HCT116 (cell line): Measurements from ENCODE around the gene INPP5D. TPM values are rescaled to one million over a fixed set of nuclear protein-coding genes. Genes with fewer than 3 reads are reported as not detected.
A peak's percentile ranks its signal among the peaks of the same experiment; 100 is the strongest.

Source experiments
- ATAC-seq: fragments of 200-7000 bp; cut with Tn5 transposase; 2 replicates; pipeline ENCODE4 v1.9.1; 2020; ENCODE audit warnings: mild to moderate bottlenecking, moderate library complexity
- BruUV-seq: library from RNA; stranded (reverse); fragments of 400-500 nt; replicated peaks from 2 replicates; lab custom pipeline; 2021; lab: Mats Ljungman, UMichigan
- CTCF ChIA-PET: fragments of 300-600 bp; sonication (Branson Sonifier 250); formaldehyde crosslinking; loops from one replicate; lab custom pipeline; 2021; ENCODE audit warnings: antibody characterized with exemption; lab: Charles Lee
- POLR2A ChIA-PET: fragments of 300-600, 350-600 bp; sonication (Branson Sonifier 250); formaldehyde crosslinking; loops from one replicate; lab custom pipeline; 2021; ENCODE audit warnings: antibody characterized with exemption; lab: Charles Lee
- RAD21 ChIA-PET, 2 experiments: fragments of 300-600 bp; sonication (Branson Sonifier 250); formaldehyde crosslinking; loops; one replicate each; lab custom pipeline; 2023; ENCODE audit warnings: low total read pairs in 2 of 2; ENCODE audit not compliant: uncharacterized antibody in 2 of 2, unreplicated experiment in 2 of 2, low non-redundant PET in 1 of 2; lab: Charles Lee
- DNase-seq: peaks from one replicate; pipeline ENCODE4 v3.0.0-alpha.2; 2010; ENCODE audit warnings: low read depth, low spot score
- H2AFZ ChIP-seq: fragments of 200-600 bp; shearing (Covaris generic), sonication (generic); 2 replicates; pipeline ENCODE4 v1.6.1; 2017; ENCODE audit warnings: low read depth, mixed run types, mixed read lengths, antibody characterized with exemption, low read length; ENCODE audit not compliant: poor library complexity, severe bottlenecking
- H3K27ac ChIP-seq: 2 replicates; pipeline ENCODE4 v1.5.1; 2012; ENCODE audit warnings: low read depth, low read length
- H3K27me3 ChIP-seq: fragments of 200-600 bp; sonication (generic); 2 replicates; pipeline ENCODE4 v1.6.1; 2016; ENCODE audit warnings: mixed run types, low read length, mixed read lengths; ENCODE audit not compliant: insufficient read depth
- H3K36me3 ChIP-seq, 2 experiments: fragments of 200-500 bp in 1 of 2; fragments of 200-600 bp in 1 of 2; sonication (Bioruptor generic) in 1 of 2; sonication (generic) in 1 of 2; 2 replicates each; pipeline versions ENCODE4 v1.5.1 to v1.6.1; 2014 to 2016; ENCODE audit warnings: low read length in 2 of 2, inconsistent platforms in 1 of 2, mixed read lengths in 1 of 2, mixed run types in 1 of 2; ENCODE audit not compliant: insufficient read depth in 2 of 2, control insufficient read depth in 1 of 2
- H3K4me1 ChIP-seq, 2 experiments: fragments of 200-600 bp in 1 of 2; sonication (generic) in 1 of 2; 2 replicates each; pipeline versions ENCODE4 v1.5.1 to v1.6.1; 2012 to 2017; ENCODE audit warnings: low read length in 2 of 2, inconsistent platforms in 1 of 2, mild to moderate bottlenecking in 1 of 2, mixed read lengths in 1 of 2, mixed run types in 1 of 2, moderate library complexity in 1 of 2; ENCODE audit not compliant: insufficient read depth in 2 of 2, control insufficient read depth in 1 of 2
- H3K4me2 ChIP-seq: fragments of 200-600 bp; sonication (generic); 2 replicates; pipeline ENCODE4 v1.6.1; 2017; ENCODE audit warnings: mixed run types, low read length, mixed read lengths
- H3K4me3 ChIP-seq, 2 experiments: fragments of 200-600 bp in 1 of 2; sonication (generic) in 1 of 2; replicated peaks in 1 of 2; 2 replicates each; pipeline ENCODE4 v1.5.1; 2011 to 2016; ENCODE audit warnings: low read length in 2 of 2, control low read depth in 1 of 2, low read depth in 1 of 2, mild to moderate bottlenecking in 1 of 2, mixed read lengths in 1 of 2, mixed run types in 1 of 2
- H3K79me2 ChIP-seq: fragments of 200-600 bp; sonication (generic); 2 replicates; pipeline ENCODE4 v1.6.1; 2017; ENCODE audit warnings: mild to moderate bottlenecking, mixed run types, low read length, moderate library complexity, mixed read lengths; ENCODE audit not compliant: insufficient read depth
- H3K9ac ChIP-seq: fragments of 200-600 bp; sonication (generic); 2 replicates; pipeline ENCODE4 v1.6.1; 2016; ENCODE audit warnings: low read length, mixed read lengths
- H3K9me2 ChIP-seq: fragments of 200-600 bp; sonication (generic), shearing (Covaris generic); 2 replicates; pipeline ENCODE4 v1.6.1; 2017; ENCODE audit warnings: mixed run types, mild to moderate bottlenecking, moderate library complexity; ENCODE audit not compliant: insufficient read depth
- H3K9me3 ChIP-seq, 2 experiments: fragments of 200-500 bp in 1 of 2; fragments of 200-600 bp in 1 of 2; sonication (Bioruptor generic) in 1 of 2; sonication (generic) in 1 of 2; 2 replicates each; pipeline ENCODE4 v1.6.1; 2014 to 2017; ENCODE audit warnings: low read length in 2 of 2, mixed read lengths in 2 of 2, inconsistent platforms in 1 of 2, low read depth in 1 of 2, mild to moderate bottlenecking in 1 of 2, mixed run types in 1 of 2, moderate library complexity in 1 of 2; ENCODE audit not compliant: control insufficient read depth in 1 of 2, insufficient read depth in 1 of 2
- H4K20me1 ChIP-seq: fragments of 200-600 bp; sonication (generic), shearing (Covaris generic); 2 replicates; pipeline ENCODE4 v1.6.1; 2017; ENCODE audit warnings: mixed run types, mild to moderate bottlenecking, moderate library complexity; ENCODE audit not compliant: insufficient read depth
- CBX3 ChIP-seq: IDR thresholded peaks from 2 replicates; pipeline ENCODE4 v1.6.1; 2012; ENCODE audit warnings: low read depth
- EGR1 ChIP-seq: IDR thresholded peaks from 2 replicates; pipeline ENCODE4 v1.6.1; 2012; ENCODE audit warnings: low read depth
- EZH2 ChIP-seq: fragments of 200-600 bp; sonication (generic); IDR thresholded peaks from 2 replicates; pipeline ENCODE4 v1.6.1; 2017; ENCODE audit warnings: antibody characterized with exemption, mixed run types
- EZH2phosphoT487 ChIP-seq: fragments of 200-600 bp; IDR thresholded peaks from 2 replicates; pipeline ENCODE4 v1.6.1; 2018; ENCODE audit warnings: antibody characterized with exemption, borderline replicate concordance
- FOSL1 ChIP-seq: IDR thresholded peaks from 2 replicates; pipeline ENCODE4 v1.6.1; 2012; ENCODE audit warnings: low read depth
- JUND ChIP-seq: IDR thresholded peaks from 2 replicates; pipeline ENCODE4 v1.6.1; 2012
- POLR2AphosphoS5 ChIP-seq: IDR thresholded peaks from 2 replicates; pipeline ENCODE4 v1.6.1; 2011; ENCODE audit warnings: mild to moderate bottlenecking, low read depth, low read length, moderate library complexity
- SIN3A ChIP-seq: IDR thresholded peaks from 2 replicates; pipeline ENCODE4 v1.6.1; 2012; ENCODE audit warnings: low read depth
- SP1 ChIP-seq: IDR thresholded peaks from 2 replicates; pipeline ENCODE4 v1.6.1; 2012; ENCODE audit warnings: low read depth
- SRF ChIP-seq: IDR thresholded peaks from 2 replicates; pipeline ENCODE4 v1.6.1; 2012; ENCODE audit warnings: low read depth
- YY1 ChIP-seq: IDR thresholded peaks from 2 replicates; pipeline ENCODE4 v1.6.1; 2011; ENCODE audit warnings: low read length, low read depth, moderate library complexity, mild to moderate bottlenecking; ENCODE audit not compliant: insufficient replicate concordance; ENCODE audit errors: extremely low read depth
- ZNF274 ChIP-seq: fragments of 200-500 bp; sonication (Bioruptor generic); IDR thresholded peaks from 2 replicates; pipeline ENCODE4 v1.6.1; 2014; ENCODE audit warnings: mild to moderate bottlenecking, low read depth, low read length, inconsistent platforms
- intact Hi-C: fragments of 100-400 bp; cut with micrococcal nuclease; formaldehyde crosslinking; loops from 2 replicates; pipeline ENCODE4 v1.10.0; 2022
- total RNA-seq: library from RNA; stranded (reverse); gene quantifications from one replicate; pipeline ENCODE4 v1.2.1, GENCODE V29; 2021; ENCODE audit not compliant: unreplicated experiment
- TF ChIP-seq, protein P1 (sequence below), 3 experiments: fragments of 200-600 bp in 1 of 3; sonication (generic) in 1 of 3; IDR thresholded peaks in 2 of 3; conservative IDR thresholded peaks in 1 of 3; 2 replicates each; pipeline ENCODE4 v1.5.1; 2012 to 2017; ENCODE audit warnings: low read depth in 2 of 3, low read length in 2 of 3, antibody characterized with exemption in 1 of 3, borderline replicate concordance in 1 of 3, control low read depth in 1 of 3, mild to moderate bottlenecking in 1 of 3, mixed read lengths in 1 of 3, mixed run types in 1 of 3, moderate library complexity in 1 of 3; ENCODE audit not compliant: insufficient read depth in 1 of 3
- TF ChIP-seq, protein P2 (sequence below): IDR thresholded peaks from 2 replicates; pipeline ENCODE4 v1.6.1; 2012
- TF ChIP-seq, protein P3 (sequence below): IDR thresholded peaks from 2 replicates; pipeline ENCODE4 v1.6.1; 2012

INPP5D gene
- total RNA-seq, 1 experiment from 2014 or later, result 1.8 TPM

DNA sequence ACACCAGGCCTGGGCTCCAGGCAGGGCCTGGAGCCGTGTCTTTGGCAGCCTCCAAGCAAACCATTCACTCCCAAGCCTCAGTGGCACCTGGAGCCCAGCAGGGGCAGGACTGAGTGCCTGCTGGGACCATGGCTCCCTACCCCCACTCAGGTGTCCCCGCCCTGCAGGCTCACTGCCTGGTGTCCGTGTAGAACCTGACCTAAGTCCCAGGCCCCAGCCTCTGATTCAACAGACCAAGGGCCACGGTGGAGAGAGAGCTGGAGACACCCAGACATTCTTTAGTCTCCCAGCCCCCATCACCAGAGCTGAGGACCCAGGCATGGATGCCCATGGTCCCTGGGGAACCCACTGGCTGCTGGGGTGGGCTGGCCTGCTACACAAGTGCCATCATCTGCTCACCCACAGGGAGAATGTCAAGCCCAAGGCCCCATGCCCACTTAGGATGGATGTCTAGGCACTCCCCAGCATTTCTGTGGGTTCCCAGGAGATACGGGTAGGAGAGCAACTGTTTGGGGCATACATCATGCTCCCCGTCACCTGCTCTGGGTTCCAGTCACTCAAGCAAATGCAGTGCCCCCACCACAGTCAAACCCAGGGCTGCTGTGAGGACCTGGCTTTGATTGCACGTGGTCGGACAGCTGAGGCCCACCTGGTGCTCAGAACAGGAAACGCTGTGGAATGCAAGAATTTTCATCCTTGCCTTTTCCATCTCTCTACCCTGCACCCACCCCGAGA, 148.4 kb downstream of the INPP5D start:
- no peak for DNase-seq
- POLR2A ChIA-PET, result no interaction called here
- H2AFZ ChIP-seq, result no peak overlapping the region
- peak overlapping the region; percentile 53 for H3K4me2 ChIP-seq
- H3K9ac ChIP-seq, result no peak overlapping the region
- H3K36me3 ChIP-seq, result no peaks in the 10 kb centered on the region
- CTCF ChIA-PET, result interaction anchor here (1.1 kb wide), 1 partner anchor 10 kb away, joined by 3 read pairs; no protein-coding TSS in a partner anchor
- no peaks in the 10 kb centered on the region for H3K79me2 ChIP-seq
- RAD21 ChIA-PET, result no interaction called here
- H3K4me1 ChIP-seq, result peaks cover 34 to 53% of the 10 kb centered on the region in 2 experiments
- TF ChIP-seq ZNF274, result no peak
- TF ChIP-seq, protein P1, sequence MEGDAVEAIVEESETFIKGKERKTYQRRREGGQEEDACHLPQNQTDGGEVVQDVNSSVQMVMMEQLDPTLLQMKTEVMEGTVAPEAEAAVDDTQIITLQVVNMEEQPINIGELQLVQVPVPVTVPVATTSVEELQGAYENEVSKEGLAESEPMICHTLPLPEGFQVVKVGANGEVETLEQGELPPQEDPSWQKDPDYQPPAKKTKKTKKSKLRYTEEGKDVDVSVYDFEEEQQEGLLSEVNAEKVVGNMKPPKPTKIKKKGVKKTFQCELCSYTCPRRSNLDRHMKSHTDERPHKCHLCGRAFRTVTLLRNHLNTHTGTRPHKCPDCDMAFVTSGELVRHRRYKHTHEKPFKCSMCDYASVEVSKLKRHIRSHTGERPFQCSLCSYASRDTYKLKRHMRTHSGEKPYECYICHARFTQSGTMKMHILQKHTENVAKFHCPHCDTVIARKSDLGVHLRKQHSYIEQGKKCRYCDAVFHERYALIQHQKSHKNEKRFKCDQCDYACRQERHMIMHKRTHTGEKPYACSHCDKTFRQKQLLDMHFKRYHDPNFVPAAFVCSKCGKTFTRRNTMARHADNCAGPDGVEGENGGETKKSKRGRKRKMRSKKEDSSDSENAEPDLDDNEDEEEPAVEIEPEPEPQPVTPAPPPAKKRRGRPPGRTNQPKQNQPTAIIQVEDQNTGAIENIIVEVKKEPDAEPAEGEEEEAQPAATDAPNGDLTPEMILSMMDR (IDR thresholded peaks at IDR 0.05 in 2 of 3, conservative IDR thresholded peaks at IDR 0.05 in 1 of 3; ENCODE audit: borderline replicate concordance in 1 of 3, insufficient read depth in 1 of 3, low read depth in 2 of 3, low read length in 2 of 3), result peak in 2 of 3 experiments; percentile 37 to 51; a peak in 3 of 6 replicates
- TF ChIP-seq, all 23 proteins: peak for 1
- Histone ChIP-seq H3K4me3 (no peak overlapping the region), H3K9me3 (no peaks in the 10 kb centered on the region), H3K27ac (no peak overlapping the region; the same call in 1 of the 2 replicates), H3K9me2 (no peaks in the 10 kb centered on the region), H4K20me1 (no peaks in the 10 kb centered on the region), H3K27me3 (no peaks in the 10 kb centered on the region)
- ATAC-seq, result peak; percentile 67
- intact Hi-C loops, result no loop called here
- no TSS peak for BruUV-seq

DNA sequence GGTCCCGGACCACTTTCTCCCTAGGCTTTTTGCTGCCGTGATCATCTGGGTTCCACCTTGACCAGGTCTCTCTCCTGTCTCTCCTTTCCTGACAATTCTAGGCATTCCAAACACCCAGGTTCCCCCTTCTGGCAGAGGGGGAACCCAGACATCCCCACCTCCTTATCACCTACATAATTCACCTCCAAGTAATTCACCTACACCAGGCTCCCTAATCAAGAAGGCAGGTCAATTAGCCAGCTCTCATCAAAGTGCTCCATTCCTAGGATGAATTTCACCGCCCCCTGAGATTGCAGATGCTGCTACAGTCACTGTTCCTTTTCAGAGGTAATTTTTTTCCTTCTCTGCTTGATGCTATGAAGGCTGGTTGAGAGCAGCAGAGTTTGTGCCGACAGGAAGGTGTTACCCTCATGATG, 149.0 kb downstream of the INPP5D start:
- H3K9me2 ChIP-seq, result no peaks in the 10 kb centered on the region
- no peak for ATAC-seq
- H3K36me3 ChIP-seq, result no peaks in the 10 kb centered on the region
- no peaks in the 10 kb centered on the region for H3K27me3 ChIP-seq
- H3K9me3 ChIP-seq, result no peaks in the 10 kb centered on the region
- POLR2A ChIA-PET, result no interaction called here
- no peak overlapping the region for H3K4me3 ChIP-seq
- peak overlapping the region; percentile 53 for H3K4me2 ChIP-seq
- RAD21 ChIA-PET, result no interaction called here
- H2AFZ ChIP-seq, result no peak overlapping the region
- H3K27ac ChIP-seq, result no peak overlapping the region
- H3K79me2 ChIP-seq, result no peaks in the 10 kb centered on the region
- CTCF ChIA-PET, result interaction anchor here (1.1 to 1.3 kb wide), 2 partner anchors 10 to 42 kb away, joined by 3 read pairs; partner anchors contain the start of gene ATG16L1
- DNase-seq, result no peak
- no peak overlapping the region for H3K9ac ChIP-seq
- H3K4me1 ChIP-seq, result peaks cover 34 to 53% of the 10 kb centered on the region in 2 experiments
- intact Hi-C loops, result no loop called here
- H4K20me1 ChIP-seq, result no peaks in the 10 kb centered on the region
- BruUV-seq, result no TSS peak
- TF ChIP-seq YY1 (no peak), FOSL1 (no peak), CBX3 (no peak), ZNF274 (no peak), SIN3A (no peak), EGR1 (no peak), SP1 (no peak), JUND (no peak), SRF (no peak), EZH2 (no peak), POLR2AphosphoS5 (no peak), EZH2phosphoT487 (no peak)
- TF ChIP-seq, protein P2, sequence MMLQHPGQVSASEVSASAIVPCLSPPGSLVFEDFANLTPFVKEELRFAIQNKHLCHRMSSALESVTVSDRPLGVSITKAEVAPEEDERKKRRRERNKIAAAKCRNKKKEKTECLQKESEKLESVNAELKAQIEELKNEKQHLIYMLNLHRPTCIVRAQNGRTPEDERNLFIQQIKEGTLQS, result no peak
- TF ChIP-seq, protein P3, sequence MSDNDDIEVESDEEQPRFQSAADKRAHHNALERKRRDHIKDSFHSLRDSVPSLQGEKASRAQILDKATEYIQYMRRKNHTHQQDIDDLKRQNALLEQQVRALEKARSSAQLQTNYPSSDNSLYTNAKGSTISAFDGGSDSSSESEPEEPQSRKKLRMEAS, result no peak
- TF ChIP-seq, protein P1 (IDR thresholded peaks at IDR 0.05 in 2 of 3, conservative IDR thresholded peaks at IDR 0.05 in 1 of 3; ENCODE audit: borderline replicate concordance in 1 of 3, insufficient read depth in 1 of 3, low read depth in 2 of 3, low read length in 2 of 3), result no peak
